ENCODE measurements around the gene IL9R. TPM values are rescaled to one million over a fixed set of nuclear protein-coding genes. Genes with fewer than 3 reads are reported as not detected.
"Not testable (repeated sequence)": the region's sequence is repeated elsewhere in the genome, so short reads cannot be mapped to it uniquely, and the experiment has no call there.

Gene IL9R
- total RNA-seq, 1 experiment from 2014 or later = 0.46 TPM

DNA sequence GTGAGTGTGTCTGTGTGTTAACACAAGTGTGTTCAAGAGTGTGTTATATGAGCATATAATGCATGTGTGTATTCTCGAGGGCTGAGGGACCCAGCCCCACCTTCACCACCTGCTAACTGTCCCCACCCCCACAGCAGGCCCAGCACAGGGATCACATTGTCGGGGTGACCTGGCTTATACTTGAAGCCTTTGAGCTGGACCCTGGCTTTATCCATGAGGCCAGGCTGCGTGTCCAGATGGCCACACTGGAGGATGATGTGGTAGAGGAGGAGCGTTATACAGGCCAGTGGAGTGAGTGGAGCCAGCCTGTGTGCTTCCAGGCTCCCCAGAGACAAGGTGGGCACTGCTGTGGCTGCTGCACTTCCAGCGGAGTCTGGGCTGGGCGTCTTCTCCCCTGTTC is 7.6 kb downstream of the IL9R start:
- CTCF ChIA-PET = no interaction called here
- Histone ChIP-seq H3K9me3 (ENCODE audit: control insufficient read depth, insufficient read depth, low read depth, low read length) (no peaks in the 10 kb centered on the region), H3K4me3 (ENCODE audit: low read depth in 2 of 2, low read length in 2 of 2) (no peak overlapping the region), H3K27me3 (ENCODE audit: control insufficient read depth, insufficient read depth, low read length) (no peaks in the 10 kb centered on the region), H3K36me3 (ENCODE audit: control insufficient read depth, insufficient read depth, low read length) (no peaks in the 10 kb centered on the region), H3K27ac (ENCODE audit: low read length) (no peak overlapping the region), H3K4me1 (ENCODE audit: control insufficient read depth, insufficient read depth, low read length) (no peaks in the 10 kb centered on the region)
- ATAC-seq = no peak
- intact Hi-C loops (cut with micrococcal nuclease; ENCODE audit: unreplicated experiment) (no loop called here), in situ Hi-C loops (cut with HindIII; ENCODE audit: low pct_unique_long_range_greater_than_20kb, low sequenced_read_pairs) (no loop called here)
- no TSS peak for BruUV-seq (replicated peaks)
- POLR2A ChIA-PET = no interaction called here
- DNase-seq (ENCODE audit: low read depth, low spot score) = no peak
- TF ChIP-seq, protein P1, sequence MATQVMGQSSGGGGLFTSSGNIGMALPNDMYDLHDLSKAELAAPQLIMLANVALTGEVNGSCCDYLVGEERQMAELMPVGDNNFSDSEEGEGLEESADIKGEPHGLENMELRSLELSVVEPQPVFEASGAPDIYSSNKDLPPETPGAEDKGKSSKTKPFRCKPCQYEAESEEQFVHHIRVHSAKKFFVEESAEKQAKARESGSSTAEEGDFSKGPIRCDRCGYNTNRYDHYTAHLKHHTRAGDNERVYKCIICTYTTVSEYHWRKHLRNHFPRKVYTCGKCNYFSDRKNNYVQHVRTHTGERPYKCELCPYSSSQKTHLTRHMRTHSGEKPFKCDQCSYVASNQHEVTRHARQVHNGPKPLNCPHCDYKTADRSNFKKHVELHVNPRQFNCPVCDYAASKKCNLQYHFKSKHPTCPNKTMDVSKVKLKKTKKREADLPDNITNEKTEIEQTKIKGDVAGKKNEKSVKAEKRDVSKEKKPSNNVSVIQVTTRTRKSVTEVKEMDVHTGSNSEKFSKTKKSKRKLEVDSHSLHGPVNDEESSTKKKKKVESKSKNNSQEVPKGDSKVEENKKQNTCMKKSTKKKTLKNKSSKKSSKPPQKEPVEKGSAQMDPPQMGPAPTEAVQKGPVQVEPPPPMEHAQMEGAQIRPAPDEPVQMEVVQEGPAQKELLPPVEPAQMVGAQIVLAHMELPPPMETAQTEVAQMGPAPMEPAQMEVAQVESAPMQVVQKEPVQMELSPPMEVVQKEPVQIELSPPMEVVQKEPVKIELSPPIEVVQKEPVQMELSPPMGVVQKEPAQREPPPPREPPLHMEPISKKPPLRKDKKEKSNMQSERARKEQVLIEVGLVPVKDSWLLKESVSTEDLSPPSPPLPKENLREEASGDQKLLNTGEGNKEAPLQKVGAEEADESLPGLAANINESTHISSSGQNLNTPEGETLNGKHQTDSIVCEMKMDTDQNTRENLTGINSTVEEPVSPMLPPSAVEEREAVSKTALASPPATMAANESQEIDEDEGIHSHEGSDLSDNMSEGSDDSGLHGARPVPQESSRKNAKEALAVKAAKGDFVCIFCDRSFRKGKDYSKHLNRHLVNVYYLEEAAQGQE (IDR thresholded peaks at IDR 0.05; ENCODE audit: insufficient read depth in 1 of 2, low read depth in 2 of 2, low read length in 1 of 2) = no peak
- TF ChIP-seq TCF7L2 (IDR thresholded peaks at IDR 0.05; ENCODE audit: low read depth, low read length) (no peak), SIN3A (IDR thresholded peaks at IDR 0.05; ENCODE audit: borderline replicate concordance, insufficient read depth, low read depth, low read length) (no peak), CTCF (IDR thresholded peaks at IDR 0.05) (no peak)

- H3K4me3 ChIP-seq (ENCODE audit: low read depth in 2 of 2, low read length in 2 of 2); intact Hi-C loops (cut with micrococcal nuclease; ENCODE audit: unreplicated experiment); BruUV-seq (replicated peaks); CTCF ChIA-PET; H3K4me1 ChIP-seq (ENCODE audit: control insufficient read depth, insufficient read depth, low read length); H3K27me3 ChIP-seq (ENCODE audit: control insufficient read depth, insufficient read depth, low read length); H3K27ac ChIP-seq (ENCODE audit: low read length); in situ Hi-C loops (cut with HindIII; ENCODE audit: low pct_unique_long_range_greater_than_20kb, low sequenced_read_pairs); ATAC-seq; DNase-seq (ENCODE audit: low read depth, low spot score); H3K9me3 ChIP-seq (ENCODE audit: control insufficient read depth, insufficient read depth, low read depth, low read length); POLR2A ChIA-PET; H3K36me3 ChIP-seq (ENCODE audit: control insufficient read depth, insufficient read depth, low read length): not testable (repeated sequence)
Measured at GRCh38 chrX:156006468-156006867, 9.0 kb downstream of the IL9R start.

GRCh38 chrX:156008379-156008778 is 10.9 kb downstream of the IL9R start:
- BruUV-seq (replicated peaks); ATAC-seq; intact Hi-C loops (cut with micrococcal nuclease; ENCODE audit: unreplicated experiment); DNase-seq (ENCODE audit: low read depth, low spot score); H3K4me3 ChIP-seq (ENCODE audit: low read depth in 2 of 2, low read length in 2 of 2); H3K9me3 ChIP-seq (ENCODE audit: control insufficient read depth, insufficient read depth, low read depth, low read length); H3K36me3 ChIP-seq (ENCODE audit: control insufficient read depth, insufficient read depth, low read length); in situ Hi-C loops (cut with HindIII; ENCODE audit: low pct_unique_long_range_greater_than_20kb, low sequenced_read_pairs); POLR2A ChIA-PET; H3K27me3 ChIP-seq (ENCODE audit: control insufficient read depth, insufficient read depth, low read length); H3K27ac ChIP-seq (ENCODE audit: low read length); CTCF ChIA-PET; H3K4me1 ChIP-seq (ENCODE audit: control insufficient read depth, insufficient read depth, low read length): not testable (repeated sequence)
